ENCODE data around the gene GABRD.

GABRD gene

DNA sequence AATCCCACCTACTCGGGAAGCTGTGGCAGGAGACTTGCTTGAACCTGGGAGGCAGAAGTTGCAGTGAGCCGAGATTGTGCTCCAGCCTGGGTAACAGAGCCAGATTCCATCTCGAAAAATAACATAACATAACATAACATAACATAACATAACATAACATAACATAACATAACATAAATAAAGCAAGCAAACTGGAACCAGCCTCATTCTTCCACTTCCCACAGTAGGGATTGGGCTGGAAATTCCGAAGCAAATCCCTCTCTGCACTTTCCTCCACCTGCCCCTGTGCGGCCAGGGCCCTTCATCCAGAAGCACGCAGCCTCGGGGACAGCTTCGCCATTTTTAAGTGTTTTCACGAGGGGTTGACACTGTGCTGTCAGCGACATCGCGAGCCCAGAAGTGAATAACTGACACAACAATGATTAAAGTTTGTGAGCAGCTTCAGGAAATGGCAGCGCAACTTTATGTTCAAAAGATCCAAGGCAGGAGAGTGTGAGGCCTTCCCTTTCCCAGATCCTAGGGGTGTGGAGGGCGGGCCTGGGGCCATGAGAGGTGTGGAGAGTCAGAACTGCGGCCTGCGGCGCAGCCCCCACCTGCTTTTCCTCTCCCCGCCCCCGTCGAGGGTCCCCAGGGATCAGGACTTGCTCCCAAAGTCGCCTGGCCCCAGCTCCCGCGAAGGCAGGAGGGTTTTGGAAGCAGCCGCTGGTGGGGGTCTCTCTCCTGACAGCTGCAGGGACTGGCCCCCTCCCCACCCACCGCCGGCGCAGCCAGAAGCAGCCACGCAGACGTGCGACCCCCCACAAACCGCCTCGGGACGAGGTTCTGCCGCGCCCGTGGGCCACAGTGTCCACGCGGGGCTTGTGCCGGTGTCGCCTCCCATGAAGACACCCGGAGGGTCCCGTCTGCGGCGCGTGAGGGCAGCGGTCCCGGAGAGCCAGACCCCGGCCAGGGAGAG, 651 bp upstream of the GABRD start:
- no peak for DNase-seq (ENCODE audit: low spot score)

DNA sequence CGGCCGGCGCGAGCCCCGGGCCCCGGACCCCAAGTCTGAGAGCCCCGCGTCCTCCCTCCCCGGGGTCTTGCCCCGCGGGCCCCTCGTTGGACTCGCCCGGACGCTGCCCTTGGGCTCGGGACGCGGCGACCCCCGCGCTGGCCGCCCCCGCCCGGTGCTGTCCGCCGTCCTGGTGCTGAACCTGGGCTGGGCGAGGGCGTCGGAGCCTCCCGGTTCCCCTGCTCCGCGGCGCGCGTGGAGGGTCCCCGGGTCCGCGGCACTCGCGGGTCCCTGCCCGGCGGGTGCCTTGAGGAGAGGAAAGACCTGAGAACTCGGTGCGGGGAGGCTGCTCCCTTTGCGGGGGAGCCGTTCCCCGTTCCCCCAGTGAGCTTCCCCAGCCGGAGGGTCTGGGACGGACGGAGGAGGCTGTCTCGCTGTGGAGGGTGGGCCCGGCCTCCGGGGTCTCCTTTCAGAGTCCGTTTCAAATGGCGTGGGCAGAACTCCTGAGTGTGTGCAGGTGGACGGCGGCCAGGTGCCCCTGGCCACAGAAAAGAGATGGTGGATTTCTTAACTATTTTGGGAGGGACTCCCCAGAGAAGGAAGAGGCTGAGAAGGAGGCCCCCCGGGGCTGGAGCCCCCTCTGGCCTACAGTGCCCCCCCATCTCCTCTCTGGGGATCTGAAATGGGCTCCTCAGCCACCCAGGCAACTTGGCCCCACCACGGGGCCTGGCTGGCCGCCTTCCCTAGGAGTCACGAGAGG, 595 bp downstream of the GABRD start:
- DNase-seq (ENCODE audit: low spot score): no peak

DNA sequence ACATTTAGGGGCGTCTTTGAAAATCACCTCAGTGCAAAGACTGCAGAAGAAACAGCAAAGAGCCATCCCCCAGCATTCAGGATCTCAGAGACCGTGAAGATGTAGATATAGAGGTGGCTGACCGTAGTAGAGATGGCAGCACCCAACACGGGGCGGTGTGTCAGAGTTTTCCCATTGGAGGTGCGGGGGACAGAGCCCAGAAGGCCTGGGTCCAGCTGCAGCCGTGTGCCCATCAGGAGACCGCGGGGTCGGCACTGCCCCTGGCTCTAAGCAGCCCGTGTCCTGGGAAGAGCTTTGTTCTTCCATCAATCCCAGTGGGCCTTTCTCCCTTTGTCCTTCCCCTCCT, 1.1 kb downstream of the GABRD start:
- no peak for DNase-seq (ENCODE audit: low spot score)

DNA sequence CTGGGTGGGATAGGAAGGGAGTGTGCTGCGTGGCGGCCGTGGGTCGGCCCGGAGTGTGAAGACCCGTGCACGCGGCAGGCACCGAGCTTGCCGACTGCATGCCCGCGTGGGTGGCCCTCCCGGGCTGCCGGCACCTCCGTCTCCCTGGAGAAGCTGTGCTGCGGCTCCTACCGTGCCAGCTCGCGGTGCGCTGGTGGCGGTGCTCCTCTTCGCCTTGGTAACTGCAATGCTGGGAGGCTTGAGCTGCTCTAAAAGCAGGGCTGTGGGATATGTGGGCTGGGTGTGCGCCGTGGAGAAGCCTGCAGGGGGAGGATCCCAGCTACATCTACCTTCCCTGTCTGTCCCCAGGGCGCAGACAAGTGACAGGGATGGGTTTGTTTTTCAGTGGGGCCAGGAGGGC, 2.4 kb downstream of the GABRD start:
- DNase-seq (ENCODE audit: low spot score): no peak

DNA sequence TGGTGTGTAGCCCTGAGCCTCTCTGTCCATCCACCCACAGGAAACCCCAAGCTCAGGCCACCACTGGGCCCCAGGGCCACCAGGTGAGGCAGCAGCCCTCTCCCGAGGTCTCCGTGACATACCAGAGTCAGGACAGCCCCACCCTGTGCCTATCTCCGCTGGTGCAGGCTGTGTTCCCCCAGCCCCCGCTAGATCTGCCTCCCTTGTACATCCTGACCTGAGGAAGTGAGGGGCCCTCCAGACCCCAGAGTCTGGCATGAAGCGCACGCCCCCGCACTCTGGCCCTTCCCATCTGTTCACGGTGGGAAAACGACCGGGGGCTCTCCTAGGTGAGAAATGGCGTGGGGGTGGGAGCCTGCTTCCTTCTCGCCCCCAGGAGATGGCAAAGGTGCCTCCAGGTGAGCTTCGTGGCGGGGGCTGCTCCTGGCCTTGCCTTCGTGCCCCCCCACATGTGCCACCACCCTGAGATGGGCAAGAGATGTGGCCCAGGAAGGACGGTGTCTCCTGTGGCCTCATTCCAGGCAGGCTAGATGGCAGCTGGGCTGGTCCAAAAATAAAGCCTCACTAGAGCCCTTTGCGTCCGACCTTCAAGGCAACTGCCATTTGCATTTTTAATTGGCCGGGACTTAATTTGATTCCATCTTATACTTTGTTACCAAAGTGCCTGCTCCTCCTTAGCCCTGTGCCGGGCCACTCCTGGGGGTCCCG, 3.1 kb downstream of the GABRD start:
- DNase-seq (ENCODE audit: low spot score): no peak

DNA sequence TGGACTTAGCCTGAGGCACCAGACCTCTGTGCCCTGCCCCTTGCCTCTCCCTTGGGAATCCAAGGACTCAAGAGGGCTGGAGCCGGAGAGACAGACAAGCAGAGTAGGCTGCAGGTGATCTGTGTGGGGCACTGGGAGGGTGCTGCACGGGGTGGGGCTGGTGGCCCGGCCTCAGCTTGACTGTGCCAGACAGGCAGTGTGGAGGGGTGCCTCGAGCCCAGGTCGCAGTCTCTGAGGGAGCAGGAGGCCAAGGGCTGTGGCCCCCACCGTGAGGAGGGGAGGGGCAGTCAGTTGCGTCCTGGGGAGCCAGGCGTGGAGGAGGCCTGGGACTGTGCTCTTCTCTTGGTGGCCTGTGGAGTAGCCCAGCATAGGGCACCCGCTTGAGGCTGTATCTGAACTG, 4.0 kb downstream of the GABRD start:
- no peak for DNase-seq (ENCODE audit: low spot score)

DNA sequence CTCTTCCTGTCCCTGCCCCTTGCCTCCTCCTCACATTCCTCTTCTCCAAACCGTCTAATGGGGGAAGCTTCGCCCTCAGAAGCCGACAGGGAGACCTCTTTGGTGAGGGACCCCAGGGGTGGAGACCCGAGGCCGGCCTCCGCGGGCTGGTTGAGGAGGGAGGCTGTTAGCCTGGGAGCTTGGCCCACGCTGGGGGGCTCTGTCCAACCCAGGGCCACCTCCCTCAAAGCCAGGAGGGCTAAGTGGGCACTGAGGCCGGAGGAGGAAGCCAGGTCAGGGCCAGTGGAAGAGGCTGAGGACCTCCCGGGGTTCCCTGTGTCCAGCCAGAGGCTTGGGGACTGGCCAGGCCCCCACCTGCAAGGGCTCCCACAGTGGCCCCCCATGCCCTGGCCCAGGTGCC, 5.3 kb downstream of the GABRD start:
- no peak for DNase-seq (ENCODE audit: low spot score)

DNA sequence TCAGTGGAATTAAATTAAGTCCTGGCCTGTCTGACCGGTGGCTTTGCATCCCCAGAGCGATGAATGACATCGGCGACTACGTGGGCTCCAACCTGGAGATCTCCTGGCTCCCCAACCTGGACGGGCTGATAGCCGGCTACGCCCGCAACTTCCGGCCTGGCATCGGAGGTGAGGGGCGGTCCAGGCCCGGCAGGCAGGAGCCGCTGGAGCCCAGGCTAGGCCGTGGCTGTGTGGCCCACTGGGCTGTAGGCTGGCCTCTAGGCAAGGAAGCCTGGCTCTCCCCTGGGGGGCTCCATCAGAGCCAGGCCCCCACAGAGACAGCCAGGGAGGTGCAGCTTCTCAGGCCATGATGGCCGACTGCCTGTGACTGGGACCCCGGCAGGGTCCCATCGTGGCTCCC, 5.7 kb downstream of the GABRD start:
- DNase-seq (ENCODE audit: low spot score): no peak

DNA sequence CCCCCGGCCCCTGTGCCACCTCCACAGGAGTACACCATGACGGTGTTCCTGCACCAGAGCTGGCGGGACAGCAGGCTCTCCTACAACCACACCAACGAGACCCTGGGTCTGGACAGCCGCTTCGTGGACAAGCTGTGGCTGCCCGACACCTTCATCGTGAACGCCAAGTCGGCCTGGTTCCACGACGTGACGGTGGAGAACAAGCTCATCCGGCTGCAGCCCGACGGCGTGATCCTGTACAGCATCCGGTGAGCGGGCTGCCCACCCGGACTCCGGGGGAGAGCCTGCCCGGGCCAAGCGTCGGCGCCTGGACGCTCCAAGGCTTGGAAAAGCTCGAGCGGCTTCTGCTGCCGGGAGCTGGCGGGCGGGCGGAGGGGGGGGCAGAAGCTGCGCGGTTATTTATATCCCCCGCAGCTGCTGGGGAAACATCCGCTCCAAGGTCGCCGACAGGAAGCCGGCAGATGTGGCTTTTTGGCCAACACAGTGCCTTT, 6.4 kb downstream of the GABRD start:
- no peak for DNase-seq (ENCODE audit: low spot score)

DNA sequence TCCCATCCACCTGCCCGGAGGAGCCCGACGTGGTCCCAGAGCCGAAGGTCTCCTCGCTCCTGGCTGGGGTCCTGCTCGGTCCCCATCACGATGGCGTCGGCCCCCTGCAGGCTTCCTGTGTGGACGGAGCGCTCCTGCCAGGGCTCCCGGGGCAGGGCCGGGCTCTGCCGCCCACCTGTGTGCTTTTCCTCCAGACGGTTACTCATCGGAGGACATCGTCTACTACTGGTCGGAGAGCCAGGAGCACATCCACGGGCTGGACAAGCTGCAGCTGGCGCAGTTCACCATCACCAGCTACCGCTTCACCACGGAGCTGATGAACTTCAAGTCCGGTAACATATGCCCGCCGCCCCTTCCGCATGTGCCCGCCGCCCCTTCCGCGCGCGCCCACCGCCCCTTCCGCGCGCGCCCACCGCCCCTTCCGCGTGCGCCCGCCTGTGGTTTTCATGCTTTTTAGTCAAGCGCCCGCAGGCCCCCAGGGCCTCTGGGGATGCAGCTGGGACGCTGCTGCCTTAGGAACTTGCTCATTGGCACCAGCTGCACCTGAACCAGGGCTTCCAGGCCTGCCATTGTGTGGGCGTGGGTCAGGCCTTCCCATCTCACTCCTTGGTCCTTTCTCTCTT, 8.9 kb downstream of the GABRD start:
- DNase-seq (ENCODE audit: low spot score): no peak

DNA sequence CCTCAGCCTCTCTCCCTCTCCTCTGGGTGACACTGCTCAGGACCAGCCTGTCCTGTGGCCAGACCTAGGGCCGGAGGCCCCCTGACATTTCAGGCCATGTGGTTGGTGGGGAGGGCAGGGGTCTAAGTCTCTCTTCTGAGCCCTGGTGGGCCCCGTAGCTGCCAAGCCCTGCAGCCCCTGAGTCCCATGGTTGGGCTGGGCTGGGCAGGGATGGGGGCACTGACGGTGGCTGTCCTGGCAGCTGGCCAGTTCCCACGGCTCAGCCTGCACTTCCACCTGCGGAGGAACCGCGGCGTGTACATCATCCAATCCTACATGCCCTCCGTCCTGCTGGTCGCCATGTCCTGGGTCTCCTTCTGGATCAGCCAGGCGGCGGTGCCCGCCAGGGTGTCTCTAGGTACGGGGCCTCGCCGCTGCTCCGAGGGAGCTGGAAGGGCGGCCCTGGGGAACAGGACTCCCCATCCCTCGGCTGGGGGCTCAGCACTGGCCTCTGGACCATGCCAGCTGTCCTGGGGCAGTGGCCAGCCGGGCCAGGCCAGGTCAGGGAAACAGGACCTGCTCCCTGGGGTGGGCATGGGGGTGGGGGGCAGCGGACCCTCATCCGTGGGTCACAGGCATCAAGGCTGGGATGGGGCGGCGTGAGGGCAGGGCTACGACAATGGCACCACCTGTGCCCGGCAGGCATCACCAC, 9.9 kb downstream of the GABRD start:
- DNase-seq (ENCODE audit: low spot score): no peak

DNA sequence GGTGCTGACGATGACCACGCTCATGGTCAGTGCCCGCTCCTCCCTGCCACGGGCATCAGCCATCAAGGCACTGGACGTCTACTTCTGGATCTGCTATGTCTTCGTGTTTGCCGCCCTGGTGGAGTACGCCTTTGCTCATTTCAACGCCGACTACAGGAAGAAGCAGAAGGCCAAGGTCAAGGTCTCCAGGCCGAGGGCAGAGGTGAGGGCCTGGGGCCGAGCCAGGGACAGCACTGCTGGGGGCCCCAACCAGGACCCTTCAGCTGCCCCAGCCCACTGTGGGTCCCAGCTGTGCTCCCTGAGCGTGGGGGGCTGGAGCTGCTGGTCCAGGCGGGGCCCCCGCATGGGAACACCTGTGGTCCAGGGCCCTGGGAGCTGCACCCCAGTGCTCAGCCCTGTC, 10.4 kb downstream of the GABRD start:
- DNase-seq (ENCODE audit: low spot score): no peak

DNA sequence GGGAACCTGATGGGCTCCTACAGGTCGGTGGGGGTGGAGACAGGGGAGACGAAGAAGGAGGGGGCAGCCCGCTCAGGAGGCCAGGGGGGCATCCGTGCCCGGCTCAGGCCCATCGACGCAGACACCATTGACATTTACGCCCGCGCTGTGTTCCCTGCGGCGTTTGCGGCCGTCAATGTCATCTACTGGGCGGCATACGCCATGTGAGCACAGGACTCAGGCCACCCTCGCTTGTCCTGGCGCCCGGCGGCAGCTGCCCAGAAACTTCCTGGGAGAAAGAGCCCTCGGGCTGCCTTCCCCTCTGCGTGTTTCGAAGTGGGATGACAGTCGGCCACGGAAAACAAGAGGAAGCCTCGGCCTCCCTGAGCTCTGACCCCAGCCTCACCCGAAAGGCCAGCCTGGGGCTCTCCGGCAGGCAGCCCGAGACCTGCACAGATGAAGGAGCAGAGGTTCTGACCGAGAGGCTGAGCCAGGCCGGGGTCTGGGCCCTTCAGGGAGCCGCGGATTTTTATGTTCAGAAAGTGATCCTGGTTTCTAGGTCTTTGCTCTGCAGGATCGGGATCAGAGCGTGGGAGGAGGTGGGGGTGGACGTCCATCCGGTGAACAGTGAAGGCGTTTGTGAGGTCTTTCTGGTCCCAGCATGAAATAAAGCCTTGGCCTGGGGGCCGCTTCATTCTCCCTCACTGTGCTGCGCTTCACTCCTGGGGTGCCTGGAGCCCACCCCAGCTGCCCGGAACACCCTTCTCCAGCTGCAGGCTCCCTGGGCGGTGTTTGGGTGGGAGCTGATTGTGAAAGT, 11.1 kb downstream of the GABRD start:
- DNase-seq (ENCODE audit: low spot score): no peak

DNA sequence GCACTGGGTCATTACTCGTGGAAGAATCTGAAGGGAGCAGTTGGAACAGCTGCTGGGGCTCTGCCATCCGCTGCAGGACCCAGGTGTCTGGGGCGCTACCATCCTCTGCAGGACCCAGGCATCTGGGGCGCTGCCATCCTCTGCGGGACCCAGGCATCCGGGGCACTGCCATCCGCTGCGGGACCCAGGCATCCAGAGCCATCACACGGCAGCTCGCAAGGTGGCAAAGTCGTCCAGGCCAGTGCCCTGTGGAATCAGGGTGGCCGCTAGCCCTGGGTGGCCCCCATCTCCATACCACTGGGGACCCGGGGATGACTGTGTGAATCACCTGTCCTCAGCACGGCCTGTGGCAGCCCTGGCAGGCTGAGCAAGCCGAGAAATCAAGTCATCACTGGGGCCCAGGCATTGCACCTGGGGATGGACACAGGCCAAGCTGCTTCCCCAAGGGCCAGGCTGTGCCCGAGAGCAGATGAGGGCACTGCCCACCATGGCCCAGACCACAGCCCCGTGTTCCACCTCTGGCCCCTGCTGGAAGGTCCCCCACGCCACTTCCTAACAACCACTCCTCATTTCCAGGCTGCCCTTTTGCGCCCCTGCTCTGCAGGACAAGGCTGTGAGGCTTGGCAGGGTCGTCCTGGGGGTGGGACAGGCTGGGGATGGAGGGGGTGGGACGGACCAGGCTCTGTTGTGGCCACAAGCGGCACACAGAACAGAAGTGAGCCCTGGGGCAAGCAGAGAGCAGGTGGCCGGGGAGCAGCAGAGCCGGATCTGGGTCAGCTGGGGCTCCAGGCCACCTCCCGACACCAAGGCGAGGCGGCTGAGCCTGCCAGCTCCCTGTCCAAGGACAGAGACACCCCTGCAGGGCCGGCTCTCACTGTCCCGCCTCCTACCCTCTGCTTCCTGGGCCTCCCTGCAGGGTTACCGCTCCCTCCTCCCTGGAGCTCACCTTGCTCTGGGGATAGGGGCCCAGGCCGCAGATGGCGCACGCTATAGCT, 12.7 kb downstream of the GABRD start:
- DNase-seq (ENCODE audit: low spot score): no peak

DNA sequence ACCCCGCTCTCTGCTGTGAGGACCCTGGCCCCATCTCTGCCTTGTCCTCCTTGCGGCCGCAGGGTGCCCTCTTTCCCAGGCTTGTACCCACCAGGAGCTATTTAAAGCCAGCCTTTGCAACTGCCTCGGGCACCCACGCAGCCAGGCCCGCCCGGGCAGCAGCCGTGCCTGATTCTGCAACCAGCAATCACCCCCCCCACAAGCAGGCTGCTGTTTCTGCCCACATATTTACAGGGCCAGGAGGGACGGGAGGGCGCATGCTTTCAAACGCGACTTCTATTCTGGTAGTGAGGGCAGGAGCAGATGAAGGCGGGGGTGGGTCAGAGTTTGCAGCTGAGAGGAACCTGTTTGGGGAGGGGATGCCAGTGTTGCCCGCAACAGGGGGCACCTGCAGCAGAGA, 13.6 kb downstream of the GABRD start:
- DNase-seq (ENCODE audit: low spot score): no peak

DNA sequence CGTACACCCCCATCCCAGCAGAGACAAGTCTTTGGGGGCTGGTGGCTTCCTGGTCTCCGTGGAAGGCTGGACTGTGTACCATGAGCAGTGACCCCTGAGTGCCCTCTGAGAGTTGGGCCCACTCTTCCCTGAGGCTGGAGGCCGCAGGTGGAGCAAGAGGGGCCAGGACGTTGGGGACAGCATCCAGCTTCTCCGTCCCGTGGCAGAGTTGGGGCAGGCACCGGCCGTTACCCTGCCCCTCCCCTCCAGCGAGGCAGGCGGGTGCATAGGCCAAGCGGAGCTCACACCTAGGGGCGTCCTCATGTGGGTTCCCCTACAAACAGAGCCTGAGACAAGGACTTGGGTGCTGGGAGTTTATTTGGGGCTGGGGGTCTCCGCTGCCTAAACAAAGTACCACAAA, 14.0 kb downstream of the GABRD start:
- no peak for DNase-seq (ENCODE audit: low spot score)

DNA sequence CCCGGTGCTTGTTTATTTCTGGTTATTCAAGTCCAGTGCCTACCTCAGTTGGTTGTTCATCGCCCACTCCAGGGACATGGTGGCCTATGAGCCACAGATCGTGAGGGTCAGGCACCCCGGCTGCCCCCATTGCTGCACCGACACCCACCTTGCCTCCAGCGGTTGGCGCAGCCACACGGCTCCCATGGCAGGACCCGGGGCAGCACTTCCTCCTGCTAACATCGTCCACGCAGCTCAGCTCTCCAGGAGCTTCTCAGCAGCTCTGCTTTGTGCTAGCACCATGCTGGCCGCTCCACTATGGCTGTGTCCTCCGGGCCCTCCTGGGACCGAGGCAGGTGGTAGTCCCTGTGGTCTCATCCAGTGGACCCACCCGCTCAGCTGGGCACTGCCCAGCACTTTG, 17.1 kb downstream of the GABRD start:
- DNase-seq (ENCODE audit: low spot score): no peak

DNA sequence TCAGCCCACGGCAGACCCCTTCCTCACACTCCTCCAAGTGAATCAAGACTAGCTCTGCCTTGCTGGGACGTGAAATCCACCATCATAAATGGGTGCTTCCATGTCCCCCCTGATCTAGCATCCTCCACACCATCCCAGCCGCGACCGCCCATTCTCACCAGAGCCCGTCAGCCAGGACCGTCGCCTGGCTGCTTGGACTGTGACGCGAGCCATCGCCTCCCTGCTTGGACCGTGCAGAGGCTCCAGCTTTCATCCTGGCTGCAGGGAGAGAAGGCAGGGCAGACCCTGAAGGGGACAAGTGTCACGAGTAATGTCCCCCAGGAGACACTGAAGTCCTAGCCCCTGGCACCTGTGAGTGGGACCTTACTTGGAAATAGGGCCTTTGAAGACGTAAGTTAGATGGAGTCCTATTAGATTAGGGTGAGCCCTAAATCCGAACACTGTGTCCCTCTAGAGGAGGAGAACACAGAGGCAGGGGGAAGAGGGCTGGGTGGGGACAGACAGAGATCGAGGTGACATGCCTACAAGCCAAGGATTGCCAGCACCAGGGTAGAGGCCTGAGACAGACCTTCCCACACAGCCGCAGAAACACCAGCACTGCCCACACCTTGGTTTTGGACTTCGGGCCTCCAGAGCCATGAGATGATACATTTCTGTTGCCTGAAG, 18.3 kb downstream of the GABRD start:
- no peak for DNase-seq (ENCODE audit: low spot score)

DNA sequence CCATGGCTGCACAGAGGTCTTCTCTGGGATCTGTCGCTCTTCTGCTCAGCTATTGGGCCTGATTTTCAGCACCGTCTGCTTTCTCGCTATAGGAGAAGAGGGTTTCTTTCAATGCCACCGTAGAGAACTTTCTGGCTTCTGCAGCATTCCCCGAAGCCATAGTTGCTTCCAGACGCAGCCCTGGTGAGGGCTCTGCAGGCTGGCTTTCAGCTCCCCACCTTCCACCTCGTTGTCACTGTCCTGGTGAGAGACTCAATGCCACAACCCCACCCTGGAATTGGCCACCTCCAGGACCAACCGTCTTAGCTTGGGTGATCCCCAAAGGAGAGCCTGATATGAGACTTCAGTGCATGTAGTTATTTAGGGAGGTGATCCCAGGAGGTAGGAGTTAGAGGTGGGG, 19.1 kb downstream of the GABRD start:
- DNase-seq (ENCODE audit: low spot score): no peak

Measured in activated CD4-positive, alpha-beta T cell treated with anti-CD3 and anti-CD28 coated beads, Interleukin-2, Interleukin-4, amounts not matched to agents 100 ng/mL and 50 ng/mL, durations not matched to agents 16 hours and 8 hours (primary cell).